PC-9 (cell line): ENCODE data around the gene TTLL7. TPM values are rescaled to one million over a fixed set of nuclear protein-coding genes. Genes with fewer than 3 reads are reported as not detected.

Experiments
- BruUV-seq: library from RNA; stranded (reverse); fragments of 400-500 nt; replicated peaks from 2 replicates; lab custom pipeline; 2021; lab: Mats Ljungman, UMichigan
- CTCF ChIA-PET: fragments of 300-600 bp; sonication (Branson Sonifier 250); formaldehyde crosslinking; loops from one replicate; lab custom pipeline; 2022; ENCODE audit warnings: antibody characterized with exemption; lab: Charles Lee
- POLR2A ChIA-PET: fragments of 300-600 bp; sonication (Branson Sonifier 250); formaldehyde crosslinking; loops from one replicate; lab custom pipeline; 2022; ENCODE audit warnings: antibody characterized with exemption; ENCODE audit not compliant: unreplicated experiment; lab: Charles Lee
- DNase-seq, 2 experiments: peaks; one replicate each; pipeline versions ENCODE4 v3.0.0 to v3.0.0-alpha.2; 2015 to 2022; ENCODE audit warnings: mixed read lengths in 1 of 2
- H2AFZ ChIP-seq: fragments of 200-600 bp; sonication (generic); 2 replicates; pipeline ENCODE4 v1.8.1; 2017; ENCODE audit warnings: antibody characterized with exemption
- H3F3A ChIP-seq: fragments of 200-600 bp; sonication (generic); 2 replicates; pipeline ENCODE4 v1.8.1; 2017; ENCODE audit warnings: antibody characterized with exemption, mild to moderate bottlenecking, low read depth; ENCODE audit not compliant: insufficient read depth
- H3K27ac ChIP-seq: fragments of 200-600 bp; sonication (generic); 2 replicates; pipeline ENCODE4 v1.6.1; 2016; ENCODE audit warnings: mixed run types
- H3K27me3 ChIP-seq: fragments of 200-600 bp; sonication (generic); 2 replicates; pipeline ENCODE4 v1.6.1; 2016; ENCODE audit warnings: low read depth, mixed run types; ENCODE audit not compliant: insufficient read depth
- H3K36me3 ChIP-seq: fragments of 200-600 bp; sonication (generic); 2 replicates; pipeline ENCODE4 v1.6.1; 2016; ENCODE audit warnings: low read depth, mixed run types
- H3K4me1 ChIP-seq: fragments of 200-600 bp; sonication (generic); replicated peaks from 2 replicates; pipeline ENCODE4 v1.6.1; 2016; ENCODE audit warnings: mixed run types; ENCODE audit not compliant: insufficient read depth
- H3K4me2 ChIP-seq: fragments of 200-600 bp; sonication (generic); 2 replicates; pipeline ENCODE4 v1.6.1; 2017; ENCODE audit warnings: mixed run types
- H3K4me3 ChIP-seq: fragments of 200-600 bp; sonication (generic); 2 replicates; pipeline ENCODE4 v1.6.1; 2016; ENCODE audit warnings: mixed run types
- H3K79me2 ChIP-seq: fragments of 200-600 bp; sonication (generic); 2 replicates; pipeline ENCODE4 v1.6.1; 2017; ENCODE audit warnings: low read depth, mixed run types
- H3K9me2 ChIP-seq: fragments of 200-600 bp; sonication (generic); 2 replicates; pipeline ENCODE4 v1.8.1; 2017; ENCODE audit warnings: mild to moderate bottlenecking; ENCODE audit not compliant: insufficient read depth
- H3K9me3 ChIP-seq: fragments of 200-600 bp; sonication (generic); 2 replicates; pipeline ENCODE4 v1.8.1; 2016; ENCODE audit warnings: low read depth; ENCODE audit not compliant: insufficient read depth
- H4K20me1 ChIP-seq: fragments of 200-600 bp; sonication (generic); 2 replicates; pipeline ENCODE4 v1.8.1; 2017; ENCODE audit not compliant: insufficient read depth
- CTCF ChIP-seq: fragments of 200-600 bp; sonication (generic); conservative IDR thresholded peaks from 2 replicates; pipeline ENCODE4 v1.6.1; 2017; ENCODE audit warnings: mixed run types, antibody characterized with exemption, mild to moderate bottlenecking, moderate library complexity
- EZH2 ChIP-seq: fragments of 200-600 bp; sonication (generic); IDR thresholded peaks from 2 replicates; pipeline ENCODE4 v1.8.0; 2017; ENCODE audit warnings: antibody characterized with exemption, low read depth
- intact Hi-C: fragments of 100-400 bp; cut with micrococcal nuclease; formaldehyde crosslinking; loops from one replicate; pipeline ENCODE4 v1.10.0; 2022; ENCODE audit not compliant: unreplicated experiment
- total RNA-seq: library from RNA; stranded (reverse); gene quantifications from 2 replicates; pipeline ENCODE4 v1.2.3, GENCODE V29; 2021

The TTLL7 gene
- total RNA-seq, 1 experiment from 2014 or later: 4.1 TPM

GRCh38 chr1:84031802-84032327 lies 32.9 kb upstream of the TTLL7 start:
- H3K4me1 ChIP-seq: no peaks in the 10 kb centered on the region
- H4K20me1 ChIP-seq: no peaks in the 10 kb centered on the region; the same call in 1 of the 2 replicates
- CTCF ChIA-PET: no interaction called here
- H3K36me3 ChIP-seq: no peaks in the 10 kb centered on the region
- POLR2A ChIA-PET: no interaction called here
- H3F3A ChIP-seq: no peaks in the 10 kb centered on the region
- no TSS peak for BruUV-seq
- no peak overlapping the region for H3K4me3 ChIP-seq
- peaks cover 11% of the 10 kb centered on the region; the same call in 1 of the 2 replicates for H3K9me3 ChIP-seq
- H3K27me3 ChIP-seq: no peaks in the 10 kb centered on the region
- DNase-seq: no peak
- H3K79me2 ChIP-seq: no peaks in the 10 kb centered on the region
- H3K9me2 ChIP-seq: no peaks in the 10 kb centered on the region
- intact Hi-C loops: no loop called here
- no peak overlapping the region for H3K27ac ChIP-seq
- no peak overlapping the region for H3K4me2 ChIP-seq
- no peak overlapping the region for H2AFZ ChIP-seq
- no peak for TF ChIP-seq EZH2
- TF ChIP-seq CTCF: no peak

GRCh38 chr1:84027368-84027767 lies 28.4 kb upstream of the TTLL7 start:
- no peaks in the 10 kb centered on the region for H3K79me2 ChIP-seq
- H3K4me2 ChIP-seq: no peak overlapping the region
- H3K4me3 ChIP-seq: no peak overlapping the region
- 0 out of 2 replicates have a peak, but pooled peaks cover 4% of the 10 kb centered on the region for H3K9me3 ChIP-seq
- TF ChIP-seq CTCF: no peak
- no peak for TF ChIP-seq EZH2
- H3K27me3 ChIP-seq: no peaks in the 10 kb centered on the region
- H3K27ac ChIP-seq: no peak overlapping the region
- ChIA-PET POLR2A (no interaction called here), CTCF (no interaction called here)
- H4K20me1 ChIP-seq: no peaks in the 10 kb centered on the region; the same call in 1 of the 2 replicates
- DNase-seq: no peak
- no peaks in the 10 kb centered on the region for H3K4me1 ChIP-seq
- no peaks in the 10 kb centered on the region for H3F3A ChIP-seq
- H3K9me2 ChIP-seq: no peaks in the 10 kb centered on the region
- intact Hi-C loops: no loop called here
- BruUV-seq: no TSS peak
- no peak overlapping the region for H2AFZ ChIP-seq
- H3K36me3 ChIP-seq: no peaks in the 10 kb centered on the region

GRCh38 chr1:84025966-84026365 lies 27.0 kb upstream of the TTLL7 start:
- no peak for DNase-seq
- H3K9me3 ChIP-seq: no peaks in the 10 kb centered on the region
- no peak overlapping the region for H2AFZ ChIP-seq
- H3K27me3 ChIP-seq: no peaks in the 10 kb centered on the region
- H4K20me1 ChIP-seq: no peaks in the 10 kb centered on the region
- intact Hi-C loops: no loop called here
- H3F3A ChIP-seq: no peaks in the 10 kb centered on the region
- no peak overlapping the region for H3K4me3 ChIP-seq
- H3K27ac ChIP-seq: no peak overlapping the region
- 0 out of 2 replicates have a peak, but pooled peaks cover under 1% of the 10 kb centered on the region for H3K4me1 ChIP-seq
- ChIA-PET POLR2A (no interaction called here), CTCF (no interaction called here)
- H3K4me2 ChIP-seq: no peak overlapping the region
- no TSS peak for BruUV-seq
- no peaks in the 10 kb centered on the region for H3K9me2 ChIP-seq
- no peaks in the 10 kb centered on the region for H3K36me3 ChIP-seq
- H3K79me2 ChIP-seq: no peaks in the 10 kb centered on the region
- TF ChIP-seq EZH2 (no peak), CTCF (no peak)
